HG03432 (cell line): Measurements from ENCODE around the gene VSTM4.

Experiments used
- ATAC-seq: cut with Tn5 transposase; IDR thresholded peaks from one replicate; pipeline ENCODE4 v1.9.1; 2021; ENCODE audit warnings: mild to moderate bottlenecking, moderate library complexity; ENCODE audit not compliant: unreplicated experiment

Gene VSTM4

GRCh38 chr10:49143249-49143648 lies 27.9 kb upstream of the VSTM4 start:
- ATAC-seq = no peak

GRCh38 chr10:49141541-49142332 lies 26.4 kb upstream of the VSTM4 start:
- ATAC-seq = peak; percentile 64

- no peak for ATAC-seq
Observed at GRCh38 chr10:49140304-49141177, 25.2 kb upstream of the VSTM4 start.

- ATAC-seq = no peak
Observed at GRCh38 chr10:49139846-49140195, 24.5 kb upstream of the VSTM4 start.

GRCh38 chr10:49139028-49139845 lies 23.9 kb upstream of the VSTM4 start:
- no peak for ATAC-seq

- ATAC-seq = no peak
Observed at GRCh38 chr10:49138361-49138891, 23.1 kb upstream of the VSTM4 start.

- ATAC-seq = no peak
Observed at GRCh38 chr10:49136525-49136924, 21.2 kb upstream of the VSTM4 start.

GRCh38 chr10:49135575-49136313 lies 20.4 kb upstream of the VSTM4 start:
- peak; percentile 39 for ATAC-seq

- ATAC-seq = no peak
Observed at GRCh38 chr10:49134327-49134726, 19.0 kb upstream of the VSTM4 start.

- ATAC-seq = no peak
Observed at GRCh38 chr10:49133706-49134248, 18.5 kb upstream of the VSTM4 start, which contains the start of gene FAM170B. TSS of gene FAM170B (minus strand) at chr10:49134021. CDS start at chr10:49133918, 103 bp downstream.

- ATAC-seq = no peak
Observed at GRCh38 chr10:49132362-49132737, 17.0 kb upstream of the VSTM4 start.

- no peak for ATAC-seq
Observed at GRCh38 chr10:49131507-49132361, 16.4 kb upstream of the VSTM4 start.

- ATAC-seq = no peak
Observed at GRCh38 chr10:49129376-49129775, 14.1 kb upstream of the VSTM4 start.

- no peak for ATAC-seq
Observed at GRCh38 chr10:49128854-49129253, 13.5 kb upstream of the VSTM4 start.

GRCh38 chr10:49123981-49124950 lies 8.9 kb upstream of the VSTM4 start:
- ATAC-seq = no peak

GRCh38 chr10:49120911-49121310 lies 5.6 kb upstream of the VSTM4 start:
- ATAC-seq = no peak

- ATAC-seq = no peak
Observed at GRCh38 chr10:49119746-49120145, 4.4 kb upstream of the VSTM4 start.
